BE2C (cell line): ENCODE data around the gene ZDHHC4. TPM values are rescaled to one million over a fixed set of nuclear protein-coding genes. Genes with fewer than 3 reads are reported as not detected.
A peak's percentile ranks its signal among the peaks of the same experiment; 100 is the strongest.

Experiments used
- DNase-seq: peaks from one replicate; pipeline ENCODE4 v3.0.0-alpha.2; 2020
- H3K27me3 ChIP-seq: fragments of 250-450 bp; sonication (Bioruptor Pico); 2 replicates; pipeline ENCODE4 v1.5.1; 2020; ENCODE audit warnings: mild to moderate bottlenecking
- H3K36me3 ChIP-seq: fragments of 250-450 bp; sonication (Bioruptor Pico); 2 replicates; pipeline ENCODE4 v1.5.1; 2020; ENCODE audit warnings: mild to moderate bottlenecking
- H3K4me1 ChIP-seq: fragments of 250-450 bp; sonication (Bioruptor Pico); 2 replicates; pipeline ENCODE4 v1.5.1; 2020
- H3K4me3 ChIP-seq: 2 replicates; pipeline ENCODE4 v1.5.1; 2011; ENCODE audit warnings: low read depth, low read length
- H3K9me3 ChIP-seq: fragments of 250-450 bp; sonication (Bioruptor Pico); 2 replicates; pipeline ENCODE4 v1.5.1; 2020
- CTCF ChIP-seq: IDR thresholded peaks from 2 replicates; pipeline ENCODE4 v1.5.1; 2012; ENCODE audit warnings: mild to moderate bottlenecking, low read depth, low read length
- polyA plus RNA-seq: library from polyadenylated mRNA; unstranded; fragments of >200 nt; gene quantifications from one replicate; pipeline ENCODE4 v1.2.1, GENCODE V29; 2012; ENCODE audit warnings: low read depth, missing spikeins; ENCODE audit not compliant: insufficient read length, insufficient read depth

Gene ZDHHC4
- 102 TPM for polyA plus RNA-seq

- H3K4me1 ChIP-seq: no peaks in the 10 kb centered on the region
- H3K36me3 ChIP-seq: peaks cover 7% of the 10 kb centered on the region
- H3K4me3 ChIP-seq: peak within 1 kb of the TSS; percentile 80
- TF ChIP-seq CTCF: no peak
- no peaks in the 10 kb centered on the region for H3K9me3 ChIP-seq
- H3K27me3 ChIP-seq: no peaks in the 10 kb centered on the region
- peak; percentile 93 for DNase-seq
Observed at GRCh38 chr7:6577369-6578113, at the start of gene ZDHHC4. ZDHHC4 (plus strand) TSS chr7:6577454; CDS start chr7:6580562, 3,108 bp downstream.

GRCh38 chr7:6528401-6529130, 48.7 kb upstream of the ZDHHC4 start:
- no peak overlapping the region for H3K4me3 ChIP-seq
- TF ChIP-seq CTCF: no peak
- H3K9me3 ChIP-seq: no peaks in the 10 kb centered on the region
- H3K36me3 ChIP-seq: no peaks in the 10 kb centered on the region
- peaks cover 49% of the 10 kb centered on the region for H3K27me3 ChIP-seq
- H3K4me1 ChIP-seq: no peaks in the 10 kb centered on the region
- DNase-seq: no peak

- H3K27me3 ChIP-seq: peaks cover 49% of the 10 kb centered on the region
- no peak for DNase-seq
- no peaks in the 10 kb centered on the region for H3K9me3 ChIP-seq
- no peaks in the 10 kb centered on the region for H3K36me3 ChIP-seq
- H3K4me3 ChIP-seq: no peak overlapping the region
- TF ChIP-seq CTCF: no peak
- no peaks in the 10 kb centered on the region for H3K4me1 ChIP-seq
Observed at GRCh38 chr7:6529643-6530042, 47.6 kb upstream of the ZDHHC4 start.

GRCh38 chr7:6530626-6531491, 46.4 kb upstream of the ZDHHC4 start:
- Histone ChIP-seq H3K36me3 (no peaks in the 10 kb centered on the region), H3K27me3 (peaks cover 51% of the 10 kb centered on the region), H3K4me1 (no peaks in the 10 kb centered on the region)

More at GRCh38 chr7:6530626-6531491, 46.4 kb upstream of the ZDHHC4 start:
- Histone ChIP-seq H3K9me3 (no peaks in the 10 kb centered on the region), H3K4me3 (no peak overlapping the region)
- no peak for DNase-seq
- TF ChIP-seq CTCF: no peak
